ENCODE measurements around the gene TAGLN3.

DNA sequence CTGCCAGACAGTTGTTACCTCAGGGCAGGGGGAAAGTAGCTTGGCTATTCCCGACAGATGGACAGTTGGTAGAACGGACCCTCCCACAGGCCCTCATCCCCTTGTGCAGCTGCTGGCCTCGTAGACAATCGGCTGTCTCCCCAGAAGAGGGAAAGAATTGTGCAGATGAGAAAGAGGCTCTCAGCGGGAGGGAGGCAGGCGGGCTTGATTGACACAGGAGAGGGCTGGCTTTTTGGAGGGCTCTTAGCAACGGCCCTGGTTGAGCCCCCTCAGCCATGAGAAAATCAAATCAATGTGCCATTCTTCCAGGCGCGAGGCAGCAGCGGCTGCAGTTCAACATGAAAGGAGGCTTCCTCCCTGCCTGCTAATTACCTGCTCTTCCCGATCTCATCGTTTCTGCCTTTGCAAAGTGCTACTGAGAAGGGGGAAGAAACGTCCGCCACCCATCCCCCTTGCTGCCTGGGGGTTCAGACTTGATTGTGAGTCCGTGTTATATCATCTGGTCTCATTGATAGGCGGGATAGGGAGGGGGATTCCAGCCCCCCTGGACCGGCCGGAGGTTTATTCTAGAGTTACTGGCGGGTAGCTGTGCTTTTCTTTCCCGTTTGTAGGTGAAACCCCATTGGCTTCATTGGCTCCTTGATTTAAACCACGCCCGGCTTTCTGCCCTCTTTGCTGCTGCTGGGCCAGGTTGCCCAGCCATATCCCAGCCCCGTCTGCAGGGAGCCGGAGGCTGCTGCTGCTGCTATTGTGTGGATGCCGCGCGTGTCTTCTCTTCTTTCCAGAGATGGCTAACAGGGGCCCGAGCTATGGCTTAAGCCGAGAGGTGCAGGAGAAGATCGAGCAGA lies at the start of gene TAGLN3:
- TF ChIP-seq, protein P1, sequence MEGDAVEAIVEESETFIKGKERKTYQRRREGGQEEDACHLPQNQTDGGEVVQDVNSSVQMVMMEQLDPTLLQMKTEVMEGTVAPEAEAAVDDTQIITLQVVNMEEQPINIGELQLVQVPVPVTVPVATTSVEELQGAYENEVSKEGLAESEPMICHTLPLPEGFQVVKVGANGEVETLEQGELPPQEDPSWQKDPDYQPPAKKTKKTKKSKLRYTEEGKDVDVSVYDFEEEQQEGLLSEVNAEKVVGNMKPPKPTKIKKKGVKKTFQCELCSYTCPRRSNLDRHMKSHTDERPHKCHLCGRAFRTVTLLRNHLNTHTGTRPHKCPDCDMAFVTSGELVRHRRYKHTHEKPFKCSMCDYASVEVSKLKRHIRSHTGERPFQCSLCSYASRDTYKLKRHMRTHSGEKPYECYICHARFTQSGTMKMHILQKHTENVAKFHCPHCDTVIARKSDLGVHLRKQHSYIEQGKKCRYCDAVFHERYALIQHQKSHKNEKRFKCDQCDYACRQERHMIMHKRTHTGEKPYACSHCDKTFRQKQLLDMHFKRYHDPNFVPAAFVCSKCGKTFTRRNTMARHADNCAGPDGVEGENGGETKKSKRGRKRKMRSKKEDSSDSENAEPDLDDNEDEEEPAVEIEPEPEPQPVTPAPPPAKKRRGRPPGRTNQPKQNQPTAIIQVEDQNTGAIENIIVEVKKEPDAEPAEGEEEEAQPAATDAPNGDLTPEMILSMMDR (IDR thresholded peaks at IDR 0.05): no peak
- TF ChIP-seq POLR2A (IDR thresholded peaks at IDR 0.05) (no peak), EP300 (IDR thresholded peaks at IDR 0.05) (no peak)

All from ovary (tissue), 3 donors.